GM18507 (cell line): ENCODE data around the gene HSPH1.
"Not testable (repeated sequence)": the region's sequence is repeated elsewhere in the genome, so short reads cannot be mapped to it uniquely, and the experiment has no call there.

Experiments
- DNase-seq: peaks from one replicate; pipeline ENCODE4 v3.0.0; 2011; ENCODE audit warnings: low read depth; ENCODE audit not compliant: insufficient read length; ENCODE audit errors: extremely low spot score
- FAIRE-seq: peaks from 2 replicates; lab custom pipeline; 2011; peaks lifted over from hg19 to GRCh38; lab: Jason Lieb, UNC

Gene HSPH1

DNA sequence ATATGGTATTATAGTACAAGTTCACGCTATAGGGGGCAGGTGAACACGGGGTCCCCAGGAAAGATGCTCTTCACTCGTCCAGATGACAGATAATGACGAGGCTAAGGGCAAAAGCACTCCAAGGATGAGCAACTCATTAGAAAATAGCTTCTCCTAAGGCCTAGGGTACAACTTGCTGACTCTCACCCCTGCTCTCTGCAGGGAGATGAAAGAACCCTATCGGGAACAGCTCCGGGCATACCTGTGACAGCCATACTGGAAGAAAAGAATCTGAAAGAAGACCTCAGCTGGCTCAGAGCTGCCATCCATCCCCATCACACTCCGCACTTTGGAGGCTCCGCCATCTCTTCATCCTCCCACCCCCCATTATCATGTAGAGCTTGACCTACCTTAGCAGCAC lies 17.5 kb upstream of the HSPH1 start:
- FAIRE-seq (no peak), DNase-seq (no peak)

DNA sequence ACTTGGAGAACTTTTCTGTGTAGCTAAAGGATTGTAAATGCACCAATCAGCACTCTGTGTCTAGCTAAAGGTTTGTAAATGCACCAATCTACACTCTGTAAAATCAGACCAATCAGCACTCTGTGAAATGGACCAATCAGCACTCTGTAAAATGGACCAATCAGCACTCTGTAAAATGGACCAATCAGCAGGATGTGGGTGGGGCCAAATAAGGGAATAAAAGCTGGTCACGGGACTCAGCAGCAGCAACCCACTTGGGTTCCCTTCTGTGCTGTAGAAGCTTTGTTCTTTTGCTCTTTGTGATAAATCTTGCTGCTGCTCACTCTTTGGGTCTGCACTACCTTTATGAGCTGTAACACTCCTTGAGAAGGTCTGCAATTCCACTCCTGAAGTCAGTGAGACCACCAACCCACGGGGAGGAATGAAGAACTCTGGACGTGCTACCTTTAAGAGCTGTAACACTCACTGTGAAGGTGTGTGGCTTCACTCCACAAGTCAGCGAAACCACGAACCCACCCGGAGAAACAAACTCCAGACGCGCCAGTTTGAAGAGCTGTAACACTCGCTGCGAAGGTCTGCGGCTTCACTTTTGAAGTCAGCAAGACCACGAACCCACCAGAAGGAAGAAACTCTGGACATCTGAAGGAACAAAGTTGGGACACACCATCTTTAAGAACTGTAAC lies 16.2 kb upstream of the HSPH1 start:
- DNase-seq, FAIRE-seq: not testable (repeated sequence)

DNA sequence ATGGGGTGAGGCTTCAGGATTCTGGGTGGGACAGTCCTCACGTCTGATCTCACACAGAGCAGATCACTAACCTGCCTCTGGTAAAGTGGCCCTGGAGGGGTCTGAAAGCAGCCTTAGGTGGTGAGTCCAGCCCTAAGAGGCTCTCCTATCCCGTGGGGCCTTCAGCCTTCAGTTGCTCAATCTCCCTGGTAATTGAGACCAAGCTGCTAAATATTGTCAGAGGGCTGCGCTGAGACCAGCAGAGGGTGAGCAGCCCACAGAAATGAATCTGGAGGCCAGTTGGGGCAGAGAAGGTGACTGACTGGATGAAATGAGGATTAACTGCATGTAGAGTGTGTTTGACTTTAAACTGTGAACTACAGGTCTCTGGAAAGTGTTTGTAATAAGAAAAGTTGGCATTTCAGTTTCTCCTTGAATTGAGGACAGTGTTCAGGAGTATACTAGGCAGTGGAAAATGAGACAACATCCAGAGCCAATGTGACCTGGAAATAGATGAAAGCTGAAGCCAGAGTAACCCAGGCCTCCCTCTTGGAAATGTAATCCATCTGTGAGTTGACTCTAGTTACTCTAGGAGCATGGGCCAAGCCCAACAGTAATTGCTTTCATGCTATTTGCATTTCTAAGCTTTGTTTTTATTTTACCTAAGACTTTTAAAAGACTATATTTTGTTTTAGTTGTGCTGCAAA lies 14.3 kb upstream of the HSPH1 start:
- no peak for FAIRE-seq
- no peak for DNase-seq

DNA sequence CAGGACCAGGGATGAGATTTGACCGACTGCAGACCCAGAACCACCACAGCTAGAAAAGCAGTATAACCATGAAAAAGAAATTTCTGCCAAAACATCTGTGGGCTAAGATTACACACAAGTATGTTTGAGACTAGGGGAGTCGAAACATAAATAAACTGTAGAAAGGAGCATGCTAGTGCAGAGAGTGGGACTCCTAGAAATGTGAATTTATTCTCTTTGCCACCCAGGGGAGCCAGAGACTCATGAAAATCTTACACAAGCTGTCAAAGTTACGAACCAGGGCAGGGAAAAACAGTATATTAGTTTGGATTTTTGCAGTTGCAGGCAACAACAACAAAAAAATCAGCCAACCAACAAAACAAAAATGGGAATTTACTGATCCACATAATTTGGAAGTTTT lies 12.3 kb upstream of the HSPH1 start:
- DNase-seq = no peak
- FAIRE-seq = no peak

DNA sequence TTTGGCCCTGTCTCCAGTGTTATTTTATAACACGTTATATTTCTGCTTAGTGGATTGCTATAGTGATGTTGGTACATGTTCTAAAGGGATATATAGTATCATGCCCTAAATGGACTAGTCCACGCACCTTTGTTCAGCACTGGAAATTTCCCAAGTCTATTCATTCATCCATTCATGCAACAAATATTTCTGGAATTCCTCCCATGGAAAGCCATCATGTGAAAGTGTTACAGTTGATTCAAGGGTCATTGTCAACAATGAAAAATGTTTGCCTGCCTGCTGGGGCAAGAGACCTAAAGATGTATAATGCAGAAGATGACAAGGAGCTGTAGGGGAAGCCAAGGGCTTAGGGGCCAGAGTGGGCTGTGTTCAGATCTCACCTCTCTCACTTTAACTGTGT lies 10.8 kb upstream of the HSPH1 start:
- DNase-seq (no peak), FAIRE-seq (no peak)

- no peak for FAIRE-seq
- no peak for DNase-seq
Measured at GRCh38 chr13:31172001-31172400, 10.3 kb upstream of the HSPH1 start.

- FAIRE-seq = no peak
Measured at GRCh38 chr13:31168736-31169135, 7.0 kb upstream of the HSPH1 start.

DNA sequence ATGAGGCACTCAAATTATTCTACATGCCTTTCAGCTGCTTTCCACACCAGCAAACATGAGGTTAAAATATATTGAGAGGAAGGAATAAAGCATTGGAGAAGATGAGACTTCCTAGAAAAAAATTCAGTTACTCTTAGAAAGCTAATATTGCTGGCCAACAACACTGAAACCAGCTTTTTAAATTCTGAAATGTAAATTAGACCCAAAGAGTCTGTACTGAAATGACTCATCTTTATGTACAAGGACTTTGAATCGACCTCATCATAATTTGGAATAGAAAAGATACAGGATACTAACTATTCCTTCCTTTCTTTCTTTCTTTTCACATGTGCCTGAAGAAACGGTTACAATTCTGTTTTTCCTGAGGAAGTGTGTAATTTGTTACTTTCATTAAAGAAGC lies 6.5 kb upstream of the HSPH1 start:
- DNase-seq (no peak), FAIRE-seq (peak; percentile 57)

More at GRCh38 chr13:31168736-31169135, 7.0 kb upstream of the HSPH1 start:
- DNase-seq = no peak

DNA sequence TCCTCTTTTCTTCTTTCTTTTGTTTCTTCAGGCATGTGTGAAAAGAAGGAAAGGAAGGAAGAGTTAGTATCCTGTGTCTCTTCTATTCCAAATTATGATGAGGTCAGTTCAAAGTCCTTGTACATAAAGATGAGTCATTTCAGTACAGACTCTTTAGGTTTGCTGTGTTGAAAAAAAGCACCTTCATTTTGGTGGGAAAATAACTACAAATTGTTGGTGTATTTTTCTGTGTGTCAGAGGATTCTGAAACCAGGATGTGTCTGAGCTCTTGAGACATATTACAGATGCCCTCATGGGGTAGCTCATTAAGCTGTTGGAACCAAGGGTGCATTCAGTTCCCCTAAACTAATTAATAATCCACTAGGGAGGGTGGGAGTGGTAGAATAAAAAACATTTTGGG lies 5.8 kb upstream of the HSPH1 start:
- FAIRE-seq (peak; percentile 81), DNase-seq (no peak)

GRCh38 chr13:31166591-31166990 lies 4.9 kb upstream of the HSPH1 start:
- DNase-seq (no peak), FAIRE-seq (no peak)

GRCh38 chr13:31162151-31163008 lies 676 bp upstream of the HSPH1 start:
- FAIRE-seq = no peak

DNA sequence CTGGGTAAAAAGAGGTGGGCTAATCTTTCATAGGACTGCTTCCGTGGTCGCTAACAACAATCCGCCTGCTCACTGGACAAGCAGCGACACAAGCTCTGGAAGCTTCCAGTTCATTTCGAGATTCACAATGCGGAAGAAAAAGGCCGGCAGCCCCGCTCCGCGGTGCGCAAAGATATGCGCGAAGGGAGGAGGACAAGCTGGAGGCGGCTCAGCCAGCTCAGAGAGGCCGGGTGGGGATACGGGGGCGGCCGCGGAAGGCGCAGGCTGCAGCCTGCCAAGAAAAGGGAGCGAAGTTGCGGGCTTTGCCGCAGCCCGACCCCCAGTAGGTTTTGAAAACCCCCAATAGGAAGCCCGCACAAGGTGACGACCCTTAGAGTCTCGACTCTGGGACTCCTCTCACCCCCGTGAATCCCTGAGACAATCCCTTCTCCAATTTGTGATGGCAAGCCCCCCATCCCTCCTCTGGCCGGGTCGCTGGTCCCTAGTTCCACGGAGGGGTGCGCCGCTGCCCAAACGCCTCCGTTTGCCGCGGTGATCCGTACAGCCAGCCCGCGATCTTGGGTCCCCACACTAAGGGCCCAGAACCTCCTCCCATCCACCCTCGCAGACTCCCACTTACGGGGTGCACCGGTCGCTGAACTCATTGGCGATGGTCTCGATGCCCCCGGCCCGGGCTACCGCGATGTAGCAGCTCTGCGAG lies 697 bp downstream of the HSPH1 start:
- DNase-seq (no peak), FAIRE-seq (peak; percentile 78)

More at GRCh38 chr13:31162151-31163008, 676 bp upstream of the HSPH1 start:
- peak; percentile 81 for DNase-seq

DNA sequence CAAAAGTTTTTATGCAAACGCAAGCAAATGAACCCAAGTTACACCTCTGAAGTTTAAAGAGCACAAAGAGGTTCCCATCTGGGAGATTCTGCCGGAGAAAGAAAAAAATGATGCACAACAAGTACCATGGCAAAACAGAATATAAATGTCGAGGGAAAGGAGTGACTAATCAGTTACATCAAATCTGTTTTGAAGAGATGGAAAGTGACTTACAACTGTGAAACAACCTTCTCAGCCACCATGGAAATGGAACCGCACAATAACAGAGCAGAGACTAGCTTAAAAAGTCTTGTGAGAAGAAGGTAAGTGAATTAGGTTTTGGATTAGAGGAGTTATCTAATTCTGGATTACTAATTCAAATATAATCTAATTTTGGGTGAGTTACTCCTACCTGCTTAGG lies 2.4 kb downstream of the HSPH1 start:
- no peak for FAIRE-seq
- DNase-seq = no peak

GRCh38 chr13:31154939-31155338 lies 6.8 kb downstream of the HSPH1 start:
- no peak for DNase-seq
- FAIRE-seq = no peak

- no peak for FAIRE-seq
- DNase-seq = no peak
Measured at GRCh38 chr13:31151837-31152236, 9.9 kb downstream of the HSPH1 start.

DNA sequence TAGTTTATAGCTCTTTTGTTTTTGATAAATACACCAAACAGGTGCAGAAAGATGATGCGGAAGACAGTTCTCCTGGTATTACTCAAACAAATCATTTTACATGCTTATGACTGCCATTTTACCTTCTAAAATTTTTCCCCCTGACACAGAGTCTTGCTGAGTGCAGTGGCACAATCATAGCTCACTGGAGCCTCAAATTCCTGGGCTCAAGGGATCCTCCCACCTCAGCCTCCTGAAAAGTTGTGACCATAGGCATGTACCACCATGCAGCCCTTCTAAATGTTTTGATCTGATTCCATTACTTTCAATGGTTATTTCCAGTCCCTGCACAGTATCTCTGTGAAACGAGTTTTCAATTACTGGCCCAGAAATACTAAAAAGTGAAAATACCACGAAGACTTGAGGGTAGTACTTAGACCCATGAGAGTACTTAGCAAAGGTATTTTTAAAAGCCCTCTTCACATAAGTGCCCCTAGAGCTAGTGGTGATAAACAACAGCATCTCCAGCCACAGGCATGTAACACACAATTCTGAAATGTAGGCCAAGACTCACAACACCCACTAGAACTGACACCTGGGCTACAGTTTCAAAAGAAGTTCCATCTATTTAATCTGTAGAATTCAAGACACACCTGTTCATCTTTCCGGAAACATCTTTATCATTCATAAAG lies 11.3 kb downstream of the HSPH1 start:
- FAIRE-seq (no peak), DNase-seq (no peak)

DNA sequence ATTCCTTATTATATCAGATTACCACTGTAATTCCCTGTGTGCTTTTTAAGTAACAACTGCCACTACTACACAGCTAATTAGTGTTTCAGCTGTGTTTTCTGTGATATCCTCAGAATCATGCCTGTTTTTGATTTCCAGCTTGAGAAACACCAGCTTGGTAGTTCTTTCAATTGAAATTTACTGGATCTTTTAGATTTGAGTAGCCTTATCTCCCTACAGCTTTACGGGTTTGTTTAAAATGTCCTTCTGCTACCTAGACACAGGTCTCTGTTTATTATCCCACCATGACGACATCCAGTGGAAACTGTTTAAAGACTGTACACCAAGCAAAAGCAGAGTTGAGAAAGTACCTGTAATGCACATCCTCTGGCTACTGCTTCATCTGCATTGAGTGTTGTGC lies 12.1 kb downstream of the HSPH1 start:
- DNase-seq = no peak
- no peak for FAIRE-seq

DNA sequence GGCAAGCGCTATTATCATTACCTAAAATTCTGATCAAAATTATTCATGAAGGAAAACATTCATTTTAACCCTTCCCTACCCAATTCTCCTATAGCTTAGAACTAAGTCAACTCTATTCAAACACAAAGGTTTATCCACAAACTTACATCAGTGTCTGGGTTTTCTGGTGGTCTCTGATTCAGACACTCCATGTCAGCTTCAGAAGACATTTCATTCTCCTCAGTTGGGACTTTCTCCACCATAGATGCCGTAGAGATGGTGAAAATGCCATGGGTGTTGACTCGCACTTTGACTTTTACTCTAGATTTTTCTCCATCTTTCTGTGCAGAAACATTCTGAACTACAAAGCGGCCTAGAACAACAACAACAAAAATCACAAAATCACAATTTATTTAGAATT lies 16.3 kb downstream of the HSPH1 start:
- FAIRE-seq = no peak
- DNase-seq = no peak

DNA sequence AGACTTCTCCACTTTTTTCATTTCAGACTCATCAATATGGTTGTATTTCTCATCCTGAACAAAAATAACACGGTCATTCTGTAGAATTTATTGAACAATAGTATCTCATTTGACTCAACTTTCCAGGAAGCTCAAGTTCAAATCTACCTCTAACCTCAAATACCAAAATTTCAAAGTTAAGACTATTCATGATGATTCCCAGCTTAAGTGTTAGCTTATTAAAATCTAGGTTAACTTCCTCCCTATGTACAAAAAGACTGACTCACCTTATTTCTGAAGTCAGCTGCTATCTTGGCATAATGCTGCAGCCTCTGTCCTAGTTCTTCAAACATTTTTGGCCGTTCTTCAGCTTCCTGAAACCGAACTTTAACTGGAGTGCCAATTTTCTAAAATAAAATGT lies 23.2 kb downstream of the HSPH1 start:
- DNase-seq (no peak), FAIRE-seq (no peak)
